GM11168 (cell line): ENCODE measurements around the gene CUEDC2.
"Not testable (repeated sequence)": the region's sequence is repeated elsewhere in the genome, so short reads cannot be mapped to it uniquely, and the experiment has no call there.

Source experiments
- in situ Hi-C: fragments of 300-500 bp; cut with MboI; formaldehyde crosslinking; loops from one replicate; pipeline ENCODE4 v1.12.0; 2022; ENCODE audit warnings: low sequenced_read_pairs; ENCODE audit not compliant: unreplicated experiment

CUEDC2 gene

GRCh38 chr10:102455893-102456471 is 23.6 kb upstream of the CUEDC2 start:
- in situ Hi-C loops = no loop called here

DNA sequence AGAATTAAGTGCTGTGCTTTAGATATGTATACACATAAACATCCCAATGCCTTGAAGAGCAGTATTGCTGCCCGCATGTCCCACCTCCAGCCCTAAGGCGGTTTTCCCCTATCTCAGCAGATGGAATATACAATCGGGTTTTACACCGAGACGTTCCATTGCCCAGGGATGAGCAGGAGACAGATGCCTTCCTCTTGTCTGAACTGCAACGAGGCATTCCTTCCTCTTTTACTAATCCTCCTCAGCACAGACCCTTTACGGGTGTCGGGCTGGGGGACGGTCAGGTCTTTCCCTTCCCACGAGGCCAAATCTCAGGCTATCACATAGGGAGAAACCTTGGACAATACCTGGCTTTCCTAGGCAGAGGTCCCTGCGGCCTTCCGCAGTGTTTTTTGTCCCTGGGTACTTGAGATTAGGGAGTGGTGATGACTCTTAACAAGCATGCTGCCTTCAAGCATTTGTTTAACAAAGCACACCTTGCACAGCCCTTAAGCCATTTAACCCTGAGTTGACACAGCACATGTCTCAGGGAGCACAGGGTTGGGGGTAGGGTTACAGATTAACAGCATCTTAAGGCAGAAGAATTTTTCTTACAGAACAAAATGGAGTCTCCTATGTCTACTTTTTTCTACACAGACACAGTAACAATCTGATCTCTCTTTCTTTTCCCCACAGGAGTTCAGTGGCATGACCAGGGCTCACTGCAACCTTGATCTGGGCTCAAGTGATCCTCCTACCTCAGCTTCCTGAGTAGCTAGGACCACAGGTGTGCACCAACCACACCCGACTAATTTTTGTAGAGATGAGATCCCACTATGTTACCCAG is 22.5 kb upstream of the CUEDC2 start:
- in situ Hi-C loops = not testable (repeated sequence)

DNA sequence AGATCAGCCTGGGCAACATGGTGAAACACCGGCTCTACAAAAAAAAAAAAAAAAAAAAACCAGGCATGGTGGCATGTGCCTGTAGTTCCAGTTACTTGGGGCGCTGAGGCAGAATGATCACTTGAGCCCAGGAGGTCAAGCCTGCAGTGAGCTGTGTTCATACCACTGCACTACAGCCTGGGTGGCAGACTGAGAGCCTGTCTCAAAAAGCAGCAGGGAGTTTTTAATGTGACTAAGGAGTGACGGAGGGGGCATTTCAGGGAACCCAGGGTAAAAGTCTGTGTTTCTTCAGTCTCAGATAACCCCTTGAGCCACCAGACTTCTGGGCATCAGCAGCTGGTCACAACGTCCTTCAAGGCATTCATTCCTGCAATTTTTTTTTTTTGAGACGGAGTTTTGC is 21.1 kb upstream of the CUEDC2 start:
- in situ Hi-C loops = no loop called here

GRCh38 chr10:102452672-102453340 is 20.4 kb upstream of the CUEDC2 start:
- in situ Hi-C loops = no loop called here

GRCh38 chr10:102451105-102451969 is 19.0 kb upstream of the CUEDC2 start, which contains the start of gene C10orf95:
TSS of gene C10orf95 (minus strand) at chr10:102451543. CDS start at chr10:102451093, 450 bp downstream.
- in situ Hi-C loops = no loop called here

DNA sequence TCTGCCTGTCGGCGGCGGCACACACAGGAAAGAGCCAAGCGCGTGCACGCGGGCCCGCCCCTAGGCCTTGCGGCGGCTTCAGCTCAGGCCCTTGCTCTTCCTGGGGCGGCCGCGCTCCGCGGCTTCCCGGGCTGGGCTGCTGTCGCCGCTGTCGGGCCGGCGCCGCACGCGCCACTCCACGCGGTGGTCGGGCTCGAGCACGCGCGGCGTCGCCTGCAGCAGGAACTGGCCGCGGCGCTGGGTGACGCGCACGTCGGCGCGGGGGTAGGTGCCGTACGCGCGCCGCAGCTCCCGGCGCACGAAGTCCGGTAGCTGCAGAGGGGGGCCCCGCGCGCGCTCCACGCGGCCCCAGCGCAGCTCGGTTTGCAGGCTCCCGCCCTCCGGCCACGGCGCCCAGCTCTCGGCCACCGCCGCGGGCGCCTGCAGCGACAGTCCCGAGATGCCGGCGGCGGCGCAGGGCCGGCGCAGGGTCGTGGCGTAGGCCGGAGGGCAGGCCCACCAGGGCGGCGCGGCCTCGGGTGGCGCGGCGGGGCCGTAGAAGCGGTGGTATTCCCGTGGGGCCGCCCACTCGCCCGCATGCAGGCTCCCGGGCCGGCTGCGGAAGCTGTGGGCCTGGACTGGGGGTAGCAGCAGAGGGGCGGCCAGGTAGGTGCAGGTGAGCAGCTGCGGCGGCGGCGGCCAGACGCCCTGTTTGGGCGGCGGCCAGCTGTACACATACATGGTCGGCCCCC is 18.2 kb upstream of the CUEDC2 start:
- in situ Hi-C loops = no loop called here

DNA sequence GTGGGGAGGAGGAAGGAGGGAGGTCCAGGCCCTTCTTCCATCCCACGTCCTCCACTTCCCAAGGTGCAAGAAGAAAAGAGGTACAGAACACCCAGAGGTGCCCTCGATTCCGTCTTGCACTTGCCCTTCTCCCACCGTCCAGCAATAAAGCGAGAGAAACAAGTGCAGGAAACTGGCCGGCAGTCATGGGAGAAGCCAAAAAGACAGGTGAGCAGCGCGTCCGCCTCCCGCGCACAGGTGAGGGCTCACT is 17.7 kb upstream of the CUEDC2 start:
- in situ Hi-C loops = no loop called here

DNA sequence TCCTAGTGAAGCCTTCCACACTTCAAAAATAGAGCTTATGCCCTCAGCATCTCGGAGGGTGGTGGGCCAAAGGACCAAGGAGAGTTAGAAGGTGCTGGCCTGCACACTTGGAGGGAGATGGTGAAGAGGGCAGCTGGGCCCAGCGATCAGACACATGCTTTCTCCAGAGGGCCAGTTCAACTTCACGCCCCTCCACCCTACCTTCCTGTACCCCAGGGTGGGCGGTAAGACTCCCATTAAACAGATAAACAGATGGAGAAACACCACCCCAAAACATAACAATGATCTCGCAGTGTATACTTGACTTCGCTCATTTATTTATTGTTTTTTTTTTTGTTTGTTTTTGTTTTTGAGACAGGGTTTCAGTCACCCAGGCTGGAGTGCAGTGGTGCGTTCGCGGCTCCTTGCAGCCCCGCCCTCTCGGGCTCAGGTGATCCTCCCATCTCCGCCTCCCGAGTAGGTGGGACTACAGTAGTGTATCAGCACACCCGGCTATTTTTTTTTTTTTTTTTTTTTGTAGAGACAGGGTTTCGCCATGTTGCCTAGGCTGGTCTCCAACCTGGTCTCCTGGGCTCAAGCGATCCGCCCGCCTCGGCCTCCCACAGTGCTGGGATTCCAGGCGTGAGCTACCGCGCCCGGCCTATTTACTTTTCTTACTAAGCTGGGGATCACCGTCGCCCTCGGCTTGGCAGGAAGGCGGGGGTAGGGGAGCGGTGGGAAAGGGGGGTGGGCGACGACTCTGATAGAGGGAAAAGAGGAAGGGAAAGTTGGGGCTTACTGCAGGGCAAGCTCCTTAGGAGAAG is 17.1 kb upstream of the CUEDC2 start:
- in situ Hi-C loops = no loop called here

DNA sequence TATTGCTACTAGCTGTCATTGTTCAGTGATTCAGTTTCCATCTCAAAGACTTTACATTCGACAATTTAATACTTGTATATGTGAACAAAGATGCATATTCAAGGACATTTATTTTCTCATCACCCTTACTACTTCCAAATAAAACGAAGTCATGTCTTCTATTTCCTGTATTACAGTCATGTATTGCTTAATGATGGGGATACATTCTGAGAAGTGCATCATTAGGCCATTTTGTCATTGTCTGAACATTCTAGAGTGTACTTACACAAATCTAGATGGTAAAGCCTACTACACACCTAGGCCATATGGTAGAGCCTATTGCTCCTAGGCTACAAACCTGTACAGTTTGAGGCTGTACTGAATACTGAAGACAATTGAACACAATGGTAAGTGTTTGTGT is 12.5 kb upstream of the CUEDC2 start:
- in situ Hi-C loops = no loop called here

GRCh38 chr10:102438374-102438773 is 6.0 kb upstream of the CUEDC2 start:
- in situ Hi-C loops = no loop called here

DNA sequence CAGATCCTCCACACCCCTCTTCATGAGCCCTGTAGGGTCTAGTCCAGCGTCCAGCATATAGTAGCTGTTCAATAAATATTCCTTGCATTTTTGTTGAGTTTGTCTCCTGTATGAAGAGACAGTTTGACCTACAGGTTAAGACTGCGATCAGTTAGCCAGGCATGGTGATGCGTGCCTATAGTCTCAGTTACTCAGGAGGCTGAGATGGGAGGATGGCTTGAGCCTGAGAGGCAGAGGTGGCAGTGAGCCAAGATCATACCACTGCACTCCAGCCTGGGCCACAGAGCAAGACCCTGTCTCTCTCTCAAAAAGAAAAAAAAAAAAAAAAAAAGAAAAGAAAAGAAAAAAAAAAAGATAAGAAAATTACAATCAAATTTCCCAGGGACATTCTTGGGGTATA is 5.1 kb upstream of the CUEDC2 start:
- in situ Hi-C loops = no loop called here

DNA sequence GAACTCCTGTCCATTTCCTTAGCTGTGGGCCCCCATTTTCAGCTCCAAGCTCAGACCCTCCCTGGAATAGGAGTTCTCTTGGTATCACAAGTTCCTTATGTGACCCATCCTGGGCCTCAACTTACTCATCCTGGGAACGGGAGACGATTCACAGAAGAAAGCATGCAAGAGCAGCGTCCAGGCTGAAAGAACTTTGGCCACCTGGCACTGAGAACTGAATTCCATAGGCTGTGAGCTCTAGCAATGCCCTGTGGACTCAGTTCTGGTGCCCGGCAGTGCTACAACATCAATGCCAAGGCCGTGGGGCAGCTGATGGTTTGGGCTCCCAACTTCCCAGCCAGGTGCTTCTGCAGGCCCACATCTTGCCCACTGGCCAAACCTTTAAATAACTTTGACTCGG is 3.9 kb upstream of the CUEDC2 start:
- in situ Hi-C loops = no loop called here

- in situ Hi-C loops = no loop called here
These were observed 3.3 kb upstream of the CUEDC2 start for GRCh38 chr10:102435529-102436233.

DNA sequence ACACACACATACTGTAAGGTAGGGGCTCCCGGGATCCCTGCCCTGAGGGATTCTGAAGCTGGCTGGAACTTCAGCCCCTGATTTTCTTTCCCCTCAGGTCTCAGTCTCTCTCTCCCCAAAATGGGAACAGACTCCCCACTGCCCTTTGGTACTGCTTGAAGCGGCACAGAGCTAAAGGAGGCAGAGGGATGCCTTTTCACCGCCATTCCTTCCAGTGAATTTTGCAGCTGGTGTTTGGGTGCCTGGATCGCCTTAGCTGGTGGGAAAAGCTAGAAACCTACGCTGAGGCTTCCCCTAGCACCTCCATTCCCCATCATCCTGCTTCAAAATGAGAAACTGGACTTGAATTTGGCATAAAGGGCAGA is 2.7 kb upstream of the CUEDC2 start:
- in situ Hi-C loops = no loop called here

DNA sequence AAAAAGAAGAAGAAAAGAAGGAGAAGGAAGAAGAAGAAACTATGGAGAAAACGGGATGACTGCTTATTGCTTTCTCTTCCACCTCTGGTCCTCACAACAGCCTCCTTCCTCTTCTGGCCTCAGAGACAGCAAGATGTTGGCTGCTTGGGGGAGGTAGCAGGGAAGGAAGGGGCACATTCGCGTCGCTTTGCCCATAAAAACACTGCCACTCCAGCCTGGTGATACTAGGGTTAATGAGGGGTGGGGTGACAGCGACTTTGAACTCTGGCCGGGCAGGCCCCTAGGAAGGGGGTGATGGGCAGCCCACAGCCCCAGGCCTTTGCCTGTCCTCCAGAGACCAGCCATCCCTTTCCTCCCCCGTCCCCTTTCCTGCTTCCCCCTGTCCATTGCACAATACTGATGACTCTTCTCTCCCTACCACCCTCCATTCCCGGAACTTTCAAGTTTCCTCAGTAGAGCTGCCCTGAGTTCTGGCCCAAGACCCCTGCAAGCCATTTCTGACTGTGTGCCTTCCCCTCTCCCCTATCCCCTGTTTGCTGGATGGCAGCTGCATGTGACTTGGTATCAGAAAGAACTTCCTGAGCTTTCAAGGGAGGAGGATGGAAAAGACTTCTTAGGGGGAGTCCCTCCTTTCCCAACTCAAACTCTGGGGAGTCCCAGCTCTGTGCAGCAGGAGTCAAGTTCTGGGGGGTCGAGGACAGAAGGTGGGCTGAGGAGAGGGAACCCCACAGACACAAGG is 2.2 kb upstream of the CUEDC2 start:
- in situ Hi-C loops = no loop called here

GRCh38 chr10:102433619-102434046 is 1.3 kb upstream of the CUEDC2 start:
- in situ Hi-C loops = no loop called here

DNA sequence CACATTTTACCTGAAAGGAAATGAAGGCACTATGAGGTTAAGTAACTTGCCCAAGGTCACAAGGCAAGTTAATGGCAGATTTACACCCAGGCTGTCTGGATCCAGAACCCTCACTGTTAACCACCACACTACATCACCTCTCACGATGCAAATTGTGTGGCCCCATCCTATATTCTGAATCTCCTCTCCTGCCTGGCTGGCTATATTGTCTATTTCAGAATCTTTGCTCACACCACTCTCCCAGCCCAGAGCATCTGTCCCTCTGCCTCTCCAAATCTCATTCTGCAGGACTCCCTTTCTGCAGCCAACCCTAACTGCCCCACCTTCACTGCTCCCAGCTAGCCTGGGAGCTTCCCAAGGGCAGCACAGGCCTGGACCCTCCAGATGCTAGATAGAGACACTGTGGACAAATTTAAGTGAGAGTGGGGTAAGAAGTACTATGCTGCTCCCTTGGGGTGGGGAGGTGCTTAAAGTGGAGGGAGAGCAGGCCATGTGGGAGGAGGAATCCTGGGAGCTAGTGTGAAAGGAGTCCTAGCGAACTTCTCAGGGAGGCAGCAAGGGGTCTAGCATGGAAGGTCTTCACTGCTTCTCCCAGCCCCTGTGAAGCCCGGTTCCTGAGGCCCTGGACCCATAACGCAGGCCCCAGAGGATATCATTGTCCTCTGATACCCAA is 786 bp downstream of the CUEDC2 start:
- in situ Hi-C loops = no loop called here

GRCh38 chr10:102429468-102429867 is 2.9 kb downstream of the CUEDC2 start:
- in situ Hi-C loops = no loop called here
